HEK293T (cell line): ENCODE measurements around the gene AHNAK2.

Source experiments
- ARNT ChIP-seq: fragments of 450-650 bp; IDR thresholded peaks from 2 replicates; pipeline ENCODE4 v1.6.1; 2017; ENCODE audit warnings: mild to moderate bottlenecking
- BHLHE40 ChIP-seq: fragments of 450-650 bp; IDR thresholded peaks from 2 replicates; pipeline ENCODE4 v1.6.1; 2016; ENCODE audit warnings: mild to moderate bottlenecking, moderate library complexity, borderline replicate concordance
- CTBP1 ChIP-seq: fragments of 450-650 bp; IDR thresholded peaks from 2 replicates; pipeline ENCODE4 v1.6.1; 2016; ENCODE audit warnings: borderline replicate concordance
- ELF4 ChIP-seq: fragments of 450-650 bp; IDR thresholded peaks from 2 replicates; pipeline ENCODE4 v1.6.1; 2017; ENCODE audit warnings: antibody characterized with exemption
- FOXA1 ChIP-seq: fragments of 450-650 bp; IDR thresholded peaks from 2 replicates; pipeline ENCODE4 v1.6.1; 2016; ENCODE audit warnings: mild to moderate bottlenecking
- FOXK2 ChIP-seq: fragments of 450-650 bp; IDR thresholded peaks from 2 replicates; pipeline ENCODE4 v1.6.1; 2016; ENCODE audit warnings: mild to moderate bottlenecking
- FOXM1 ChIP-seq: fragments of 450-650 bp; IDR thresholded peaks from 2 replicates; pipeline ENCODE4 v1.6.1; 2017; ENCODE audit warnings: mild to moderate bottlenecking, borderline replicate concordance
- HDGF ChIP-seq: fragments of 450-650 bp; IDR thresholded peaks from 2 replicates; pipeline ENCODE4 v1.6.1; 2017; ENCODE audit warnings: antibody characterized with exemption, borderline replicate concordance
- LEF1 ChIP-seq: fragments of 450-650 bp; IDR thresholded peaks from 2 replicates; pipeline ENCODE4 v1.6.1; 2017; ENCODE audit warnings: mild to moderate bottlenecking, borderline replicate concordance
- SP1 ChIP-seq: fragments of 450-650 bp; IDR thresholded peaks from 2 replicates; pipeline ENCODE4 v1.6.1; 2017
- SUZ12 ChIP-seq: fragments of 450-650 bp; IDR thresholded peaks from 2 replicates; pipeline ENCODE4 v1.6.1; 2016; ENCODE audit warnings: mild to moderate bottlenecking
- TARDBP ChIP-seq: fragments of 450-650 bp; IDR thresholded peaks from 2 replicates; pipeline ENCODE4 v1.6.1; 2016
- ZNF384 ChIP-seq: fragments of 450-650 bp; IDR thresholded peaks from 2 replicates; pipeline ENCODE4 v1.6.1; 2016
- TF ChIP-seq, protein P1 (sequence below): fragments of 450-650 bp; IDR thresholded peaks from 2 replicates; pipeline ENCODE4 v1.6.1; 2016

DNA sequence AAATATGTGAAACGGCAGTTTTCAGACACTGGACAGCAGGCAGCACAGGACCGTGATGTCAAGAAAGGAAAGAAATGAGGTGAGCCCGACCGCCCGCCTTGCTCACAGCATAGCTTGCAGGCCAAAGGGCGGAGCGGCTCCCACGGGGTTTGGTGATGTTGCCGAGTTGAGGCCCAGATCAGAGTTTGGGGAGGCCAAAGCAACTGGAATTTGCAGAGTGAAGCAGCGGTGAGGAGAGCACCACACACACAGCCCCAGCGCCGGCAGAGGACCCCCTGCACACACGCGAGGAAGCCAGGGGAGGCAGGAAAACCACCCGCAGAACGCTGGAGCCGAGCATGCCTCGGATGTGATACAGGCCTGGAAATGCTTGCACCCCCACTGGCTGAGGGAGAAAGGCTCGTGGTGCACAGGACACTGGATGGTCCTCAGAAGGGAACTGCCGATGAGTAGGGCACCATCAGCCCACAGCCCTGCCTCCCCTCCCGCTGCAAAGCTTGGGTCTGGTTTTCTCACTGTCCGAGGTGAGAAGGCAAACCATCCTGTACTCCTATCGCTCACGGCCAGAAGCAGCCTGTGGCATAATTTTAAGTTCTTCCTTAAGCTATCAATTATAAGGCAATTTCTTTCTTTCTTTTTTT, 79.2 kb downstream of the AHNAK2 start:
- TF ChIP-seq SP1 (no peak), CTBP1 (no peak), LEF1 (no peak), FOXA1 (no peak), ZNF384 (no peak), ELF4 (no peak), FOXK2 (no peak), SUZ12 (no peak), HDGF (no peak), BHLHE40 (no peak), FOXM1 (no peak), TARDBP (no peak), ARNT (no peak)
- TF ChIP-seq, protein P1, sequence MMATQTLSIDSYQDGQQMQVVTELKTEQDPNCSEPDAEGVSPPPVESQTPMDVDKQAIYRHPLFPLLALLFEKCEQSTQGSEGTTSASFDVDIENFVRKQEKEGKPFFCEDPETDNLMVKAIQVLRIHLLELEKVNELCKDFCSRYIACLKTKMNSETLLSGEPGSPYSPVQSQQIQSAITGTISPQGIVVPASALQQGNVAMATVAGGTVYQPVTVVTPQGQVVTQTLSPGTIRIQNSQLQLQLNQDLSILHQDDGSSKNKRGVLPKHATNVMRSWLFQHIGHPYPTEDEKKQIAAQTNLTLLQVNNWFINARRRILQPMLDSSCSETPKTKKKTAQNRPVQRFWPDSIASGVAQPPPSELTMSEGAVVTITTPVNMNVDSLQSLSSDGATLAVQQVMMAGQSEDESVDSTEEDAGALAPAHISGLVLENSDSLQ, result no peak
